Neutrophil (primary cell): ENCODE measurements around the gene C14orf132.

Experiments used
- H3K27ac ChIP-seq: fragments of 200-600 bp; sonication (generic); 2 replicates; pipeline ENCODE4 v1.5.1; 2016; ENCODE audit warnings: mild to moderate bottlenecking, moderate library complexity
- H3K27me3 ChIP-seq: fragments of 200-600 bp; sonication (generic); 2 replicates; pipeline ENCODE4 v1.6.0; 2016; ENCODE audit warnings: mild to moderate bottlenecking
- H3K36me3 ChIP-seq: fragments of 200-600 bp; sonication (generic); 2 replicates; pipeline ENCODE4 v1.5.1; 2017
- H3K4me1 ChIP-seq, 2 experiments: fragments of 200-600 bp in 1 of 2; sonication (generic) in 1 of 2; 1 replicate in 1 of 2; 2 replicates in 1 of 2; pipeline versions ENCODE4 v1.5.1 to v1.6.1; 2013 to 2016; ENCODE audit warnings: low read depth in 1 of 2, low read length in 1 of 2, mild to moderate bottlenecking in 1 of 2, moderate library complexity in 1 of 2; ENCODE audit not compliant: control insufficient read depth in 1 of 2, insufficient read depth in 1 of 2
- H3K4me3 ChIP-seq, 2 experiments: fragments of 200-600 bp in 1 of 2; sonication (generic) in 1 of 2; 1 replicate in 1 of 2; 2 replicates in 1 of 2; pipeline ENCODE4 v1.5.1; 2013 to 2016; ENCODE audit warnings: low read depth in 1 of 2, low read length in 1 of 2, mild to moderate bottlenecking in 1 of 2, moderate library complexity in 1 of 2
- H3K9me3 ChIP-seq: fragments of 200-600 bp; sonication (generic); 2 replicates; pipeline ENCODE4 v1.5.1; 2016
- TF ChIP-seq, protein P1 (sequence below): fragments of 200-600 bp; sonication (generic); IDR thresholded peaks from 2 replicates; pipeline ENCODE4 v1.5.1; 2016; ENCODE audit warnings: antibody characterized with exemption

C14orf132 gene

GRCh38 chr14:96136371-96137005 lies 97.3 kb downstream of the C14orf132 start:
- Histone ChIP-seq H3K9me3 (no peaks in the 10 kb centered on the region), H3K36me3 (no peaks in the 10 kb centered on the region), H3K4me1 (peaks cover 2 to 10% of the 10 kb centered on the region in 2 experiments), H3K27ac (no peak overlapping the region), H3K27me3 (peaks cover 20% of the 10 kb centered on the region), H3K4me3 (no peak overlapping the region)
- TF ChIP-seq, protein P1, sequence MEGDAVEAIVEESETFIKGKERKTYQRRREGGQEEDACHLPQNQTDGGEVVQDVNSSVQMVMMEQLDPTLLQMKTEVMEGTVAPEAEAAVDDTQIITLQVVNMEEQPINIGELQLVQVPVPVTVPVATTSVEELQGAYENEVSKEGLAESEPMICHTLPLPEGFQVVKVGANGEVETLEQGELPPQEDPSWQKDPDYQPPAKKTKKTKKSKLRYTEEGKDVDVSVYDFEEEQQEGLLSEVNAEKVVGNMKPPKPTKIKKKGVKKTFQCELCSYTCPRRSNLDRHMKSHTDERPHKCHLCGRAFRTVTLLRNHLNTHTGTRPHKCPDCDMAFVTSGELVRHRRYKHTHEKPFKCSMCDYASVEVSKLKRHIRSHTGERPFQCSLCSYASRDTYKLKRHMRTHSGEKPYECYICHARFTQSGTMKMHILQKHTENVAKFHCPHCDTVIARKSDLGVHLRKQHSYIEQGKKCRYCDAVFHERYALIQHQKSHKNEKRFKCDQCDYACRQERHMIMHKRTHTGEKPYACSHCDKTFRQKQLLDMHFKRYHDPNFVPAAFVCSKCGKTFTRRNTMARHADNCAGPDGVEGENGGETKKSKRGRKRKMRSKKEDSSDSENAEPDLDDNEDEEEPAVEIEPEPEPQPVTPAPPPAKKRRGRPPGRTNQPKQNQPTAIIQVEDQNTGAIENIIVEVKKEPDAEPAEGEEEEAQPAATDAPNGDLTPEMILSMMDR: no peak

DNA sequence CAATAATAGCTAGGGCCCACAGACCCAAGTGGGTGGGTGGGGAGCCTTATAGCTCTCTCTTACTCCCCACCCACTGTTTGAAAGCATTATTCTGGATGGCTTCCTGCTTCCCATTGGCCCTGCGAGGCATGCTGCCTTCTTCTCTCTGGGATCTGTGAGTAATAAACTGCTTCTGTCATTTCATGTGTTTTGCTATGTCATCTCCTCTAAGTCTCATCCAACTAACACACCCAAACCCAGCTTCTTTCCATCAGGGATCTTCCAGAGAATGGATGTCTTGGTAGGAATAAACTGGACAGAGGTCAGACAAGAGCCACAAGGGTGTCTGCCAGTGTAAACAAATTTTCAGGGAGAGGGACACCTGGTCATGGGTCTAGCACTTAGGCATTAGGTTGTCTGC lies 99.1 kb downstream of the C14orf132 start:
- H3K36me3 ChIP-seq: no peaks in the 10 kb centered on the region
- no peak overlapping the region for H3K27ac ChIP-seq
- no peak overlapping the region for H3K4me3 ChIP-seq
- peaks cover 20% of the 10 kb centered on the region for H3K27me3 ChIP-seq
- TF ChIP-seq, protein P1: no peak
- no peaks in the 10 kb centered on the region for H3K4me1 ChIP-seq
- H3K9me3 ChIP-seq: no peaks in the 10 kb centered on the region

GRCh38 chr14:96139169-96139568 lies 100.0 kb downstream of the C14orf132 start:
- no peak overlapping the region for H3K4me3 ChIP-seq
- H3K4me1 ChIP-seq: no peaks in the 10 kb centered on the region
- no peaks in the 10 kb centered on the region for H3K9me3 ChIP-seq
- H3K27me3 ChIP-seq: peaks cover 21% of the 10 kb centered on the region
- H3K36me3 ChIP-seq: no peaks in the 10 kb centered on the region
- no peak overlapping the region for H3K27ac ChIP-seq
- TF ChIP-seq, protein P1: no peak

DNA sequence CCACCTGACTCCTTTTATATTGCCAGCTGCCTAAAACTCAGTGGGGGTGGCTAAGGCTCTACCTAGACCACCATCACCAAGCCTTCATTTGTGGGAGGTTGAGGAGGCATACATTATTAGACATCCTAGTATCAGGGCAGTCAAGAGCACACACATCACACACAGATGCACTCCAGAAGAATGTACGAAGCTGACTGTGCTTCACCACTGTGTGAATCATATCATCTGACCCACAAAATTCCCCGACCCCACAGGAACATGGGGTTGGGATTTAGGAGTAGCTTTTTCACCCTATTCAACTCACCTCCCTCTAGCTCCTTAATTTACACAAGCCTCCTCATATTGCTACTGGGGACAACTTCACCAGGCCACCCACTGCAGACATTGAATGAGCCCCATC lies 100.7 kb downstream of the C14orf132 start:
- no peak overlapping the region for H3K27ac ChIP-seq
- no peaks in the 10 kb centered on the region for H3K9me3 ChIP-seq
- TF ChIP-seq, protein P1: no peak
- H3K4me3 ChIP-seq: no peak overlapping the region
- H3K36me3 ChIP-seq: no peaks in the 10 kb centered on the region
- H3K4me1 ChIP-seq: no peaks in the 10 kb centered on the region
- H3K27me3 ChIP-seq: peaks cover 25% of the 10 kb centered on the region

DNA sequence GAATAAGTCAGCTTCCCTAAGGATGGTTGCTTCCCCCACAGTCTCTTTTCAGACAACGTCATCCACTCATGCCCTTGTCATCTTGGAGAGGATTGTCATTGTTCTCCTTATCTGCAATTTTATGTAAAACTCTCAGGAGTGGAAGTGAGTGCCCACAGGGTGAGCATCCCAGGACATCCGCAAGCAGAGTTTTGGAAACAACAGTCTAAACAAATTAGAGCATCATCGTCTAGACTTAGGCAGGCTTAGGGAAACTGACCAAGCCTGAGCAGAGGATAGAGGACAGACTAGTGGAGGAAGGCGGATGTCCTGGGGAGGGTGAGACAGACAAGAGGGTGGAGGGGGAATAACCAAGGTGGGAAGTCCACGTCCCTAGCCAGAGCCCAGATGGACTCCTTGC lies 101.8 kb downstream of the C14orf132 start:
- Histone ChIP-seq H3K4me1 (no peaks in the 10 kb centered on the region), H3K9me3 (no peaks in the 10 kb centered on the region), H3K27me3 (peaks cover 24% of the 10 kb centered on the region), H3K36me3 (no peaks in the 10 kb centered on the region), H3K4me3 (no peak overlapping the region), H3K27ac (no peak overlapping the region)
- TF ChIP-seq, protein P1: no peak
